H1 (cell line): ENCODE data around the gene CHMP6. TPM values are rescaled to one million over a fixed set of nuclear protein-coding genes. Genes with fewer than 3 reads are reported as not detected.

Source experiments
- CTCF ChIA-PET: fragments of 300-600 bp; sonication (Branson Sonifier 250); formaldehyde crosslinking; loops from one replicate; lab custom pipeline; 2021; ENCODE audit not compliant: partially characterized antibody; lab: Charles Lee
- POLR2A ChIA-PET: fragments of 300-600 bp; sonication (Branson Sonifier 250); formaldehyde crosslinking; loops from one replicate; lab custom pipeline; 2021; ENCODE audit warnings: inconsistent platforms; ENCODE audit not compliant: partially characterized antibody; lab: Charles Lee
- DNase-seq, 2 experiments: peaks; one replicate each; pipeline versions ENCODE4 v3.0.0 to v3.0.0-alpha.2; 2010 to 2022; ENCODE audit warnings: low spot score in 2 of 2, low read depth in 1 of 2, mixed read lengths in 1 of 2
- FAIRE-seq: peaks from 2 replicates; lab custom pipeline; 2011; peaks lifted over from hg19 to GRCh38; lab: Jason Lieb, UNC
- H2AFZ ChIP-seq: 2 replicates; pipeline ENCODE4 v1.8.1; 2012; ENCODE audit warnings: low read length, inconsistent platforms
- H2AK5ac ChIP-seq: 2 replicates; pipeline ENCODE4 v1.6.1; 2013; ENCODE audit warnings: low read depth, low read length
- H2BK120ac ChIP-seq: replicated peaks from 2 replicates; pipeline ENCODE3; 2013; ENCODE audit warnings: low read depth, low read length, inconsistent platforms
- H2BK12ac ChIP-seq: 2 replicates; pipeline ENCODE4 v1.6.1; 2013; ENCODE audit warnings: low read depth, low read length
- H2BK15ac ChIP-seq: 2 replicates; pipeline ENCODE4 v1.6.1; 2013; ENCODE audit warnings: low read length
- H2BK20ac ChIP-seq: 2 replicates; pipeline ENCODE4 v1.6.1; 2013; ENCODE audit warnings: low read length
- H2BK5ac ChIP-seq: 2 replicates; pipeline ENCODE4 v1.6.1; 2013; ENCODE audit warnings: low read depth, low read length
- H3K14ac ChIP-seq: 2 replicates; pipeline ENCODE4 v1.6.1; 2013; ENCODE audit warnings: inconsistent platforms; ENCODE audit not compliant: insufficient read length
- H3K18ac ChIP-seq: 2 replicates; pipeline ENCODE4 v1.6.1; 2013; ENCODE audit warnings: low read length; ENCODE audit errors: extremely low read depth
- H3K23ac ChIP-seq: 2 replicates; pipeline ENCODE4 v1.6.1; 2013; ENCODE audit warnings: inconsistent platforms; ENCODE audit not compliant: insufficient read length
- H3K23me2 ChIP-seq: 2 replicates; pipeline ENCODE4 v1.6.1; 2013; ENCODE audit warnings: low read depth, low read length
- H3K27ac ChIP-seq: 2 replicates; pipeline ENCODE4 v1.6.1; 2011; ENCODE audit warnings: low read depth, low read length, inconsistent platforms
- H3K27me3 ChIP-seq, 4 experiments: replicated peaks in 1 of 4; 1 replicate in 1 of 4; 2 replicates in 3 of 4; pipeline versions ENCODE4 v1.6.1 to v1.8.1; 2011 to 2013; ENCODE audit warnings: low read length in 3 of 4, mild to moderate bottlenecking in 3 of 4, inconsistent platforms in 2 of 4, mixed read lengths in 2 of 4, moderate library complexity in 1 of 4; ENCODE audit not compliant: control insufficient read depth in 3 of 4, insufficient read depth in 3 of 4; ENCODE audit errors: extremely low read depth in 1 of 4
- H3K36me3 ChIP-seq, 4 experiments: 2 replicates each; pipeline versions ENCODE4 v1.6.1 to v1.8.1; 2011 to 2013; ENCODE audit warnings: mild to moderate bottlenecking in 4 of 4, low read length in 3 of 4, moderate library complexity in 2 of 4, control low read depth in 1 of 4, inconsistent platforms in 1 of 4; ENCODE audit not compliant: insufficient read depth in 4 of 4, control insufficient read depth in 2 of 4
- H3K4ac ChIP-seq: replicated peaks from 2 replicates; pipeline ENCODE3; 2013; ENCODE audit warnings: low read length, low read depth, mixed read lengths, inconsistent platforms; ENCODE audit not compliant: insufficient read length
- H3K4me1 ChIP-seq, 4 experiments: replicated peaks in 1 of 4; 1 replicate in 1 of 4; 2 replicates in 3 of 4; pipeline versions ENCODE4 v1.6.1 to v1.8.1; 2011 to 2013; ENCODE audit warnings: low read length in 3 of 4, inconsistent platforms in 2 of 4, mixed read lengths in 1 of 4; ENCODE audit not compliant: insufficient read depth in 4 of 4, control insufficient read depth in 3 of 4
- H3K4me2 ChIP-seq, 2 experiments: 2 replicates each; pipeline versions ENCODE4 v1.6.1 to v1.8.1; 2011 to 2013; ENCODE audit warnings: low read depth in 2 of 2, low read length in 2 of 2, control low read depth in 1 of 2, inconsistent platforms in 1 of 2, mild to moderate bottlenecking in 1 of 2; ENCODE audit not compliant: insufficient read depth in 1 of 2
- H3K4me3 ChIP-seq, 4 experiments: fragments of 200-600, 300-600 bp in 1 of 4; sonication (generic), shearing (Covaris generic), sonication (Bioruptor Twin) in 1 of 4; 2 replicates each; pipeline versions ENCODE4 v1.5.1 to v1.8.1; 2011 to 2016; ENCODE audit warnings: low read length in 4 of 4, low read depth in 3 of 4, control low read depth in 2 of 4, inconsistent platforms in 2 of 4, mild to moderate bottlenecking in 2 of 4, mixed read lengths in 1 of 4, moderate library complexity in 1 of 4; ENCODE audit not compliant: insufficient read depth in 2 of 4; ENCODE audit errors: extremely low read depth in 1 of 4
- H3K56ac ChIP-seq: replicated peaks from 2 replicates; pipeline ENCODE3; 2013; ENCODE audit warnings: low read depth, mild to moderate bottlenecking, mixed read lengths, low read length, inconsistent platforms; ENCODE audit not compliant: insufficient read length
- H3K79me1 ChIP-seq: 2 replicates; pipeline ENCODE4 v1.6.1; 2013; ENCODE audit warnings: low read depth, low read length, control low read depth
- H3K79me2 ChIP-seq, 2 experiments: 2 replicates each; pipeline versions ENCODE4 v1.6.1 to v1.8.1; 2012 to 2013; ENCODE audit warnings: low read length in 2 of 2, mild to moderate bottlenecking in 2 of 2, inconsistent platforms in 1 of 2; ENCODE audit not compliant: insufficient read depth in 2 of 2, control insufficient read depth in 1 of 2
- H3K9ac ChIP-seq, 4 experiments: replicated peaks in 1 of 4; 1 replicate in 1 of 4; 2 replicates in 3 of 4; pipeline versions ENCODE4 v1.6.1 to v1.8.1; 2011 to 2013; ENCODE audit warnings: low read depth in 3 of 4, low read length in 3 of 4, control low read depth in 2 of 4, mild to moderate bottlenecking in 2 of 4, moderate library complexity in 2 of 4, inconsistent platforms in 1 of 4; ENCODE audit errors: extremely low read depth in 1 of 4
- H3K9me3 ChIP-seq, 2 experiments: 2 replicates each; pipeline versions ENCODE4 v1.6.1 to v1.8.1; 2012 to 2013; ENCODE audit warnings: mild to moderate bottlenecking in 2 of 2, moderate library complexity in 2 of 2, control low read depth in 1 of 2, inconsistent platforms in 1 of 2, low read depth in 1 of 2, low read length in 1 of 2, mixed read lengths in 1 of 2; ENCODE audit not compliant: insufficient read depth in 2 of 2
- H4K20me1 ChIP-seq, 2 experiments: replicated peaks in 1 of 2; 2 replicates each; pipeline versions ENCODE3 to v1.8.1; 2011 to 2013; ENCODE audit warnings: inconsistent platforms in 2 of 2, low read length in 2 of 2, mild to moderate bottlenecking in 1 of 2; ENCODE audit not compliant: insufficient read depth in 2 of 2, control insufficient read depth in 1 of 2
- H4K5ac ChIP-seq: 2 replicates; pipeline ENCODE4 v1.6.1; 2013; ENCODE audit warnings: low read length, low read depth, mixed read lengths, inconsistent platforms; ENCODE audit not compliant: insufficient read length
- H4K8ac ChIP-seq: 2 replicates; pipeline ENCODE4 v1.8.0; 2013; ENCODE audit warnings: mild to moderate bottlenecking, moderate library complexity, low read length, inconsistent platforms; ENCODE audit not compliant: insufficient read depth; ENCODE audit errors: extremely low read depth
- H4K91ac ChIP-seq: replicated peaks from 2 replicates; pipeline ENCODE3; 2013; ENCODE audit warnings: low read length, mixed read lengths, inconsistent platforms; ENCODE audit not compliant: insufficient read length
- RNF2 ChIP-seq: fragments of 200-900, 300-1000 bp; sonication (generic); IDR thresholded peaks from 2 replicates; pipeline ENCODE4 v1.7.1; 2016; ENCODE audit warnings: borderline replicate concordance, low read depth, mild to moderate bottlenecking, antibody characterized with exemption, low read length; ENCODE audit not compliant: poor library complexity, severe bottlenecking; ENCODE audit errors: missing control alignments
- TEAD4 ChIP-seq: IDR thresholded peaks from 2 replicates; pipeline ENCODE4 v1.6.1; 2012; ENCODE audit warnings: low read depth, low read length, inconsistent platforms, mixed read lengths
- WGBS, 2 experiments: shearing (Covaris generic) in 1 of 2; methylation state at CpG; one replicate each; pipeline versions ENCODE4 v1.1.6 to v1.1.7; 2013 to 2015; ENCODE audit warnings: low lambda C conversion rate in 2 of 2, mixed read lengths in 2 of 2, inconsistent platforms in 1 of 2, low coverage in 1 of 2, missing lambda C conversion rate in 1 of 2; ENCODE audit not compliant: insufficient replicate concordance in 2 of 2, insufficient coverage in 1 of 2, insufficient read length in 1 of 2; ENCODE audit errors: extremely low coverage in 1 of 2, missing lambda C conversion rate in 1 of 2; 5-methylcytosine and 5-hydroxymethylcytosine counted together
- polyA plus RNA-seq, 7 experiments: library from polyadenylated mRNA; depleted of rRNA in 3 of 7; stranded (reverse) in 5 of 7; unstranded in 2 of 7; fragments of >200 nt in 5 of 7; fragments of 200-250 nt in 2 of 7; gene quantifications; 1 replicate in 5 of 7; 2 replicates in 1 of 7; 4 replicates in 1 of 7; pipeline versions ENCODE4 v1.2.1 to v1.2.3, GENCODE V29; 2011 to 2013; ENCODE audit warnings: missing spikeins in 2 of 7, mixed read lengths in 2 of 7
- total RNA-seq: library from RNA; stranded (reverse); fragmentation: NEBNext Ultra II Directional; extraction: Animal tissue kit (Norgen Biotek cat#: 25700); gene quantifications from 2 replicates; pipeline ENCODE4 v1.2.1, GENCODE V29; 2021
- TF ChIP-seq, protein P1 (sequence below): IDR thresholded peaks from 2 replicates; pipeline ENCODE4 v1.6.1; 2011; ENCODE audit warnings: low read length, improper control_type of control experiment

CHMP6 gene
- total and polyA plus RNA-seq, 2 of the 8 experiments (the other 6 are each of a cell fraction or from before 2014, with no cell fraction given) = 15.7 to 24.3 TPM

DNA sequence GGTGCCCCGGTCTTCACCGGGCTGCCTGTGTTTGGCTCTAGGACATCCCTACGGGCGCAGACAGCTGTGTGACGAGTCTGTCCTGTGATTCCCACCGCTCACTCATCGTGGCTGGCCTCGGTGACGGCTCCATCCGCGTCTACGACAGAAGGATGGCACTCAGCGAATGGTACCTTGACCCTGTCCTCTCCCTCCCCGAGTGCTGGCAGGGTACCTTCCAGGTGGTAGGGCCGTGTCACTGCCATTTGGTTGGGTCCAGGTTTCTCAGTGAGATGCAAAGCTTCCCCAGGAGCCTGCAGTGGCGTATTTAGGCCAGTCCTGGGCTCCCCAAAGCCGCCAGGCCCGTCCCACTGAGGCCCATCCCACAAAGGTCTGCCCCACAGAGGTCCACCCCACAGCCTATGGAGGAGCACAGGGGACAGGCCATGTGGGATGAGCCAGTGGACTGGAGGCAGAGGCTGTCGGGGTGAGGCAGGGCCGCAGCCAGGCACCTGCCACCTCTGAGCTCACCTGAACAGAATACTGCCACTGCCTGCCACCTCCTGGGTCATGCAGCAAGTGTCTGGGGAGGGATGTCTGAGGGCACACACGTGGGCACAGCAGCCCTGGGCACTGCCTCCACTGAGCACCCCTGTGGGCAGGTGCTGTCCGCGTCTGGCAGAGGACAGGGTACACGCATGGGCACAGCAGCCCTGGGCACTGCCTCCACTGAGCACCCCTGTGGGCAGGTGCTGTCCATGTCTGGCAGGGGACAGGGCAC, 31.4 kb upstream of the CHMP6 start:
- Histone ChIP-seq H3K56ac (no peak overlapping the region), H3K14ac (no peak overlapping the region), H2AFZ (no peak overlapping the region), H3K18ac (no peak overlapping the region), H4K91ac (no peak overlapping the region), H3K23me2 (no peaks in the 10 kb centered on the region), H3K4me1 (peaks cover 0 to 3% (median 0%) of the 10 kb centered on the region in 4 experiments; a peak in 1 of 7 replicates), H4K5ac (no peak overlapping the region), H3K4me2 (no peak overlapping the region), H3K27me3 (no peaks in the 10 kb centered on the region), H3K4me3 (no peak overlapping the region), H3K79me1 (no peaks in the 10 kb centered on the region), H3K9me3 (no peaks in the 10 kb centered on the region), H2BK15ac (no peak overlapping the region), H4K8ac (no peak overlapping the region; the same call in 1 of the 2 replicates), H3K9ac (no peak overlapping the region), H2AK5ac (no peak overlapping the region), H2BK120ac (no peak overlapping the region), H3K79me2 (no peaks in the 10 kb centered on the region), H3K36me3 (peaks cover 0 to under 1% (median 0%) of the 10 kb centered on the region in 4 experiments; a peak in 1 of 8 replicates), H3K23ac (no peak overlapping the region), H2BK20ac (no peak overlapping the region), H3K27ac (no peak overlapping the region), H2BK5ac (no peak overlapping the region), H4K20me1 (peaks cover 0 to 8% of the 10 kb centered on the region in 2 experiments), H2BK12ac (no peak overlapping the region), H3K4ac (no peak overlapping the region)
- WGBS, 2 experiments = 95% methylated on average over 24 of the region's 24 CpGs; no CpG with 5 or more reads in 1 of the 2 experiments
- FAIRE-seq (no peak), DNase-seq (no peak)
- POLR2A ChIA-PET = interaction anchor here (0.7 kb wide), 1 partner anchor 21 kb away, joined by 3 read pairs; no protein-coding TSS in a partner anchor
- CTCF ChIA-PET = interaction anchor here (0.6 to 3.7 kb wide), 7 partner anchors 9 to 551 kb away, joined by 3 to 16 read pairs (median 4); no protein-coding TSS in a partner anchor
- TF ChIP-seq RNF2 = no peak
- TF ChIP-seq TEAD4 = no peak
- TF ChIP-seq, protein P1, sequence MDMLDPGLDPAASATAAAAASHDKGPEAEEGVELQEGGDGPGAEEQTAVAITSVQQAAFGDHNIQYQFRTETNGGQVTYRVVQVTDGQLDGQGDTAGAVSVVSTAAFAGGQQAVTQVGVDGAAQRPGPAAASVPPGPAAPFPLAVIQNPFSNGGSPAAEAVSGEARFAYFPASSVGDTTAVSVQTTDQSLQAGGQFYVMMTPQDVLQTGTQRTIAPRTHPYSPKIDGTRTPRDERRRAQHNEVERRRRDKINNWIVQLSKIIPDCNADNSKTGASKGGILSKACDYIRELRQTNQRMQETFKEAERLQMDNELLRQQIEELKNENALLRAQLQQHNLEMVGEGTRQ = no peak
